SJCRH30 (cell line): ENCODE data around the gene MAPK4. TPM values are rescaled to one million over a fixed set of nuclear protein-coding genes. Genes with fewer than 3 reads are reported as not detected.
A peak's percentile ranks its signal among the peaks of the same experiment; 100 is the strongest.
"Not testable (repeated sequence)": the region's sequence is repeated elsewhere in the genome, so short reads cannot be mapped to it uniquely, and the experiment has no call there.

ENCODE experiments used
- DNase-seq, 2 experiments: peaks; one replicate each; pipeline ENCODE4 v3.0.0-alpha.2; 2015 to 2020
- H3K27ac ChIP-seq: fragments of 250-450 bp; sonication (Bioruptor Pico); 2 replicates; pipeline ENCODE4 v1.5.1; 2020; ENCODE audit warnings: mild to moderate bottlenecking, moderate library complexity
- H3K27me3 ChIP-seq: fragments of 250-450 bp; sonication (Bioruptor Pico); 2 replicates; pipeline ENCODE4 v1.5.1; 2020; ENCODE audit warnings: mild to moderate bottlenecking, moderate library complexity
- H3K36me3 ChIP-seq: fragments of 250-450 bp; sonication (Bioruptor Pico); 2 replicates; pipeline ENCODE4 v1.5.1; 2020; ENCODE audit warnings: mild to moderate bottlenecking, moderate library complexity
- H3K4me1 ChIP-seq: fragments of 250-450 bp; sonication (Bioruptor Pico); 2 replicates; pipeline ENCODE4 v1.5.1; 2020; ENCODE audit warnings: mild to moderate bottlenecking, moderate library complexity
- H3K4me3 ChIP-seq: fragments of 250-450 bp; sonication (Bioruptor Pico); 2 replicates; pipeline ENCODE4 v1.5.1; 2020; ENCODE audit warnings: mild to moderate bottlenecking, moderate library complexity
- H3K9me3 ChIP-seq: fragments of 250-450 bp; sonication (Bioruptor Pico); replicated peaks from 2 replicates; pipeline ENCODE4 v1.5.1; 2020; ENCODE audit warnings: mild to moderate bottlenecking, moderate library complexity
- total RNA-seq: library from RNA; depleted of rRNA; stranded (reverse); fragments of >200 nt; shearing (Covaris generic); gene quantifications from 2 replicates; pipeline ENCODE4 v1.2.3, GENCODE V29; 2014

Gene MAPK4
- total RNA-seq, 1 experiment from 2014 or later, result not detected

DNA sequence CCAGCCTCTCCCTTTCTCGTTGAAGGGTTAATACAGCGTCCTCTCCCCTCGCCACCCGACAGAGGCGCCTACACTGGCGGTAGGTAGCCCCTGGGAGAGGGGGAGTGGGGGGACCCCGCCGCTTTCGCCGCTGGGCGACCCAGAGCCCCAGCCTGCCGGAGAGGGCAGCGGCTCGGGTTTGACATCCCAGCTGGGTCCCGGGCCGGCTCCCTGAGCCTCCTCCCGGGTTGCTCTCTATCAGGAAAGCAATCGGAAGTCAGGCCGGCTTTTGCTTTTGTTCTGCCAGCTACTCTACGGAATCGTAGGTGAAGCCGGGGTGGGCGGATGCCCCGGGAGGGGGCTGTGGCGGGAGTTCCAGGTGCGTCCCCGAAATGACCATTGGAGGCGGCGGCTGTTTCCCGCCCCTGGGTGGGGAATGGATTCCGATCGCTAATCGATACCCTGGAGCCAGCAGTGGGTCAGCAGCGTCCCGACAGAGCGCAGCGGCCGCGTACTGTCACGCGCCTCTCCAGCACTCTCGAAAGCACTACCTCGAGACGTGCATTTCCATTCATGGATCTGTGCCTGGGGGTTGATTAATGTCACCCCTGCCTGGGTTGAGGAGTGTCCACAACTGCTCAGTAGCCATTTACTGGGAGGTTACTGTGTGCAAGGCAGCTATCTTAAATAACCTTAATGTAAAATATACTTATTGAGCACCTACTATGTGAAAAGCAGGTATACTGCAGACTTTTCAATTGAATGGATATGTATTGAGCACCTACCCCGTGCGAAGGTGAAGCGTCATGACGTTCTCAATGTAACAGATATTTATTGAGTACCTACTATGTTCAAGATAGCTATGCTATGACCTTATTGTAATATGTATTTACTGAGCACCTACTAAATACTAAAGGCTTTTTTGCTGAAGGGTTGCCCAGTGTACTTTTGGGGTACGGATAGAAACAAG is 1.1 kb downstream of the MAPK4 start:
- no peaks in the 10 kb centered on the region for H3K36me3 ChIP-seq
- H3K4me3 ChIP-seq, result peak overlapping the region; percentile 36; the same call in 1 of the 2 replicates
- no peaks in the 10 kb centered on the region for H3K9me3 ChIP-seq
- no peaks in the 10 kb centered on the region for H3K27me3 ChIP-seq
- DNase-seq, result no peak
- no peak overlapping the region for H3K27ac ChIP-seq
- no peaks in the 10 kb centered on the region for H3K4me1 ChIP-seq

DNA sequence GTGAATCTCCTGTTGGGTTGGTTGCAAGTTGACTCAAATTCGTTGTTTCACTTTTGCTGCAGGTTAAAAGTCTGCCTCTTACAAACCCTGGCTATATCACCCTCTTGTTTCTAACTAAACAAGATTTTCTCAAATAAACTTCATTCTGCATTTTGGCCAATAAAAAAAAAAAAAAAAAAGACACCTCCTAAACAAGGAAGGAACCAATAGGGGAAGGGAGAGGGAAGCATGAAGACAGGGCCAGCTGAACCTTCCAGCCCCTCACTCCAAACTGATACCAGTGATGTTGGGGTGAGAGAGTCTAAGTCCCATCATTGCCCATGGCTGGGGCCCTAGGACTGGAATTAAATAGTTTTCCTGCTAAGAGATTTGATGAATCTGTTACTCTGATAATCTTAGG is 2.4 kb downstream of the MAPK4 start:
- H3K9me3 ChIP-seq, H3K4me1 ChIP-seq, H3K36me3 ChIP-seq, H3K27ac ChIP-seq, DNase-seq, H3K27me3 ChIP-seq, H3K4me3 ChIP-seq: not testable (repeated sequence)

DNA sequence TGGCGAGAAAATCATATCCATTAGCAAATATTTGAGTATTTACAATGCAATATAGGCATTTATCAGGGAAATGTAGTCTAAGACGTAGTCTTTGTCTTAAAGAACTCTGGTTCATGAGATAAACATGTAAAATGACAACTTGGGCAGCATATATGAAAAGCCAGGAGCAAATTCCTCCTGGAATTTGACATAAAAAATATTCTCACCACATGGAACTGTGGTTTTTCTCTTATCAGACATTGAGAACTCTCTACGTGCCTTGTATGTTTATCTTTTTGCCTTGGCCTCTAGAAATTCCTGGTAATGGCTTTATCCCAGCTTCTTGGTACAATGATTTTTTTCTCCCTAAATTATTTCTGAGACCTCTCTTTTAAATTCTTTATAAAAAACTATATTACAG is 2.8 kb downstream of the MAPK4 start:
- DNase-seq, result no peak
- Histone ChIP-seq H3K36me3 (no peaks in the 10 kb centered on the region), H3K4me1 (no peaks in the 10 kb centered on the region), H3K27ac (no peak overlapping the region), H3K27me3 (no peaks in the 10 kb centered on the region), H3K9me3 (no peaks in the 10 kb centered on the region), H3K4me3 (no peak overlapping the region)

DNA sequence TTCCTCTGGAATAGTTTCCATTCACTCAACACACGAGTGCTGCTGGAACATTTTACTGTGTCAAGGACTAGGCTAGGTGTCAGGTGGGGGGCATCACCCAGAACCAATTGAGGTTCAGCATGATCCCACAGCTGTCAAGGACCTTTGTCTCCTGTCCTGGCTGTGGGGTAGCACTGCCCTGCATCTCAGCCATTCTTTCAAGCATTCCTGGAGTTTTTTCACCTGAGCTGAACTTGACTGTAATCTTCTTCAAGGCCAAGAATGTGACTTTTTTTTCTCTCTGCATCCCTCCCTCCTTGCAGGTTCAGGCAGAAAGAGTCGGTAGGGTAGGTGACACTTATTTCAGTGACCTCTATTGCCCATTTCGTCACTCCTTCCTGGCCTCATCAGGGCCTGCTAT is 3.5 kb downstream of the MAPK4 start:
- no peak overlapping the region for H3K4me3 ChIP-seq
- H3K27ac ChIP-seq, result no peak overlapping the region
- no peak for DNase-seq
- H3K9me3 ChIP-seq, result no peaks in the 10 kb centered on the region
- H3K36me3 ChIP-seq, result no peaks in the 10 kb centered on the region
- H3K4me1 ChIP-seq, result no peaks in the 10 kb centered on the region
- no peaks in the 10 kb centered on the region for H3K27me3 ChIP-seq

DNA sequence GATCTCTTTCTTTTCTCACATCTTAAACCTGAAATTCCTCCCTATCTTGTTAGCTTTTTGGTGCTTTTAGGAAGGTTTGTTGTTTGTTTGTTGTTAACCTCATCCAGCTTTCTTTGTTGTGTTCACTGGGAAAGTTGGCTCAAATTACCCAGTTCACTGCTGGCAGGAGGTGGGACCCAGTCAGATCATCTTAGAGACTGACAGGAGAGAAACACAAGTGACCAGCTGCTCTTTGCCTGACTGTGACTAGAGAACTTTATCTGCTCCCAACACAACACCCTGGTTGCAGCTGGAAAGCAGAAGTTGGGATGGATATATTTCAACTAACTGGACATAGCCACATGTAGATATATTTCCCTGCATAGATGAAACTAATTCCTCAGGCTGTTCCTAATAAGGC is 10.0 kb downstream of the MAPK4 start:
- no peak overlapping the region for H3K4me3 ChIP-seq
- DNase-seq, result no peak
- H3K27ac ChIP-seq, result no peak overlapping the region
- no peaks in the 10 kb centered on the region for H3K9me3 ChIP-seq
- no peaks in the 10 kb centered on the region for H3K27me3 ChIP-seq
- H3K4me1 ChIP-seq, result no peaks in the 10 kb centered on the region
- H3K36me3 ChIP-seq, result no peaks in the 10 kb centered on the region

DNA sequence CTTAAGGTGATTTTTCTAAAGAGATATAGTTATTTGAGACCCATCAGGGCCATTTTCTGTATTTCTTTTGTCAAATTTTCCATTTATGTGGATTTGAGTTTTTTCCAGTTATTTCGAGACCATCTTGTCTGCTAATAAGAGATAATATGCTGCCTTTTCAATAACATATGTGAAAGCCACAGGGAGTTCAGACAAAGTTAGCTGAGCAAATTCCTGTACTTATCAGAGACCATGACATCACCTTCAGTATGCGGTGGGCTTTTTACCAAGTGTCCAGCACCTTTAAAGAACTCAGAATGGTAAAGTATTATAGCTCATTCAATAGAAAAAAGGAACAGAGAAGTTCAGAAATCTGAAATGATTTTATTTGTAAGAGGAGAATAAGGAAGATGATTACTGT is 11.7 kb downstream of the MAPK4 start:
- H3K4me1 ChIP-seq, result no peaks in the 10 kb centered on the region
- no peaks in the 10 kb centered on the region for H3K36me3 ChIP-seq
- no peak overlapping the region for H3K4me3 ChIP-seq
- DNase-seq, result no peak
- no peak overlapping the region for H3K27ac ChIP-seq
- no peaks in the 10 kb centered on the region for H3K27me3 ChIP-seq
- H3K9me3 ChIP-seq, result no peaks in the 10 kb centered on the region

DNA sequence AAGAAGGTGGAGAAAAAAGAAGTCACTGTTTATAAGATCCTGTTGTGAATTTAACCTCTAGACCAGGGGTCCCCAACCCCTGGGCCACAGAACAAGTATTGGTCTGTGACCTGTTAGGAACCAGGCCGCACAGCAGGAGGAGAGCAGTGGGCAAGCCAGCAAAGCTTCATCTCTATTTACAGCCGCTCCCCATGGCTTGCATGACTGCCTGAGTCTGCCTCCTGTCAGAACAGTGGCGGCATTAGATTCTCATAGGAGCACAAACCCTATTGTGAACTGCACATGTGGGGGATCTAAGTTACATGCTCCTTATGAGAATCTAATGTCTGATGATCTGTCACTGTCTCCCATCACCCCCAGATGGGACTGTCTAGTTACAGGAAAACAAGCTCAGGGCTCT is 13.3 kb downstream of the MAPK4 start:
- H3K27me3 ChIP-seq, H3K9me3 ChIP-seq: not testable (repeated sequence)

DNA sequence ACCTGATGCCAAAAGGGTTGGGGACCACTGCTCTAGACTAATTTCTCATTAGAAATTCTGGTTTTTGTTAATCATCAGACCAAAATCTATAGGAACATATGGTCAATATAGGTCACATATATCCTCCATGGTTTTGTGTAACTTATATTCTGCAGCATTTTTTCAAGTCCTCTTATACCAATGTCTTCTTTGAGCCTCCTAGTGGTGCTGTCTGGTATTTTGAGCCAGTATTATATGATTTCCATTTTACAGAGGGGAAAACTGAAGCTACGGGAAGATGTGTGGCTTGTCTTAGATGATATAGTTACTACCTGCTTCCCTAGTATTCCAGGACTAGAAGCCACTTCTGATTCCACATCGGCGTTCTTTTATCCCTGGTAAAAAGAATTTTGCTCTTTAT is 13.8 kb downstream of the MAPK4 start:
- Histone ChIP-seq H3K27me3 (no peaks in the 10 kb centered on the region), H3K4me3 (no peak overlapping the region), H3K27ac (no peak overlapping the region), H3K9me3 (no peaks in the 10 kb centered on the region), H3K4me1 (no peaks in the 10 kb centered on the region), H3K36me3 (no peaks in the 10 kb centered on the region)
- DNase-seq, result no peak

More for the DNA sequence above, 13.3 kb downstream of the MAPK4 start:
- not testable (repeated sequence) for H3K27ac ChIP-seq, H3K4me3 ChIP-seq, H3K36me3 ChIP-seq, DNase-seq, H3K4me1 ChIP-seq

DNA sequence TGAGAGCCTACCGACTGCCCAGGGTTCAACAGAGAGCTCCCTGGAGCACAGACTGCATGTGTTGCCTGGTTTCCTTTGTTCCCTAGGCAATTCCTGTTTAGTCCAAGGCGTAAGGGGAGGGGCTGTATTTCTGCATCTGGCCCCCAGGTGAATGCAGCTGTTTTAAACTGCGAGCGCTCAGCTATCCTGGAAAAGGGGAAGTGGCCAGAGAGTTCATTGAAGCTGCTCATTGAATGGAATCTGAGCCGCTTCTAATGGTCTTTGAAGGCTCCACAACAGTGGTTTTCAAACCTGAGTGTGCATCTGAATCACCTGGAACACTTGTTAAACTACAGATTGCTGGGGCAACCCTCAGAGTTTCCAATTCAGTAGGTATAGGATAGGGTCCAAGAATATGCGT is 18.1 kb downstream of the MAPK4 start:
- Histone ChIP-seq H3K4me3 (no peak overlapping the region), H3K27ac (no peak overlapping the region), H3K27me3 (no peaks in the 10 kb centered on the region), H3K36me3 (no peaks in the 10 kb centered on the region), H3K4me1 (no peaks in the 10 kb centered on the region), H3K9me3 (no peaks in the 10 kb centered on the region)
- DNase-seq, result no peak

DNA sequence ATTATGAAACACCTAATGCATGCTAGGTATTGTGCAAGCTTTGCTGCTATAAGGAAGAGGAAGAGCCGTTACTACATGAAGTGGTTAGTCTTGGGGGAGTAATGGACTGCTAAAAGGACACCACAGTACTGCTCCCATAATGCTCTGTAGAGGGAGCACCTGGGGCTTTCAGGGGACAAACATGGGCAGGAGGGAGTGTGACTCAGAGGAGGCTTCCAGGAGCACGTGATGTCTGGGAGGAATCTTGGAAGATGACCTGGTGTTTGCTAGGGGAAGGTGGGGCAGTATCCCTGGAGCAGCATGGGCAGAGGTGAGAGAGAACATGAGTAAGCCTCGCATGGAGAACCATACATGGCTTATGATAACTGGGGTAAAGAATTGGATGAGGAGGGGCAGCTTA is 18.8 kb downstream of the MAPK4 start:
- H3K9me3 ChIP-seq, result no peaks in the 10 kb centered on the region
- no peaks in the 10 kb centered on the region for H3K36me3 ChIP-seq
- no peak overlapping the region for H3K4me3 ChIP-seq
- H3K27me3 ChIP-seq, result no peaks in the 10 kb centered on the region
- H3K4me1 ChIP-seq, result no peaks in the 10 kb centered on the region
- H3K27ac ChIP-seq, result no peak overlapping the region
- DNase-seq, result no peak

DNA sequence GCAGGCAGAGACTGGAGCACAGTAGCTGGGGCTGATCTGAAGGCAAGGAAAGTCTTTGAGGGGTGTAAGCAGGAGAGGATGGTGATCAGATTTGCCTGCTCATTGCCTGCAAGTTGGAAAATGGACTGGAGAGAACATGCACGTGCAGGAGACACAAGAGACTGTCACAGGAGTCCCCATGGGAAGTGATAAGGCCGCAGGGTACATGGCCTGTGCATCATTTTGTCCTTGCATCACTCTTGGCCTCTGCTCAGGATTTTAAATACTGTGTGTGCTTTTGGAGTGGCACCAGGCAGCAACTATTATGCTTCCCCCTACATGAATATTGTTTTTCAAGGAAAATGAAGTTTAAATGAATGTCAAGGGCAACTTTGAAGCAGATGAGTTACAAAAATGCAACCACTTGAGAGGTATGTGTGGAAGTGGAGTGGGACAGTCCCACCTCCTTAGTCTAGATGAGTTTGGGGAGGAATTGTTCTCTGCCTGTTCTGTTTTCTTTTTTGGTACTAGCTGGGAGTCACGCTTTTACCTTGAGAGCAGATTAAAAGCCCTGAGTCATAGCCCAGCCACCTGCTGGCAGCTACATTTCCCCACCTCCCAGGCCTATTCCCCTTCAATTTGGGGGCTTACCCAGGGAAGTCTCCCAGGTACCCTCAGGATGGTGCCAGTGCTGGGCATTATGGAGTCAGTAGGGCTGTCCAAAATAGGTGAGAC is 19.3 kb downstream of the MAPK4 start:
- DNase-seq, result no peak
- Histone ChIP-seq H3K4me1 (no peaks in the 10 kb centered on the region), H3K4me3 (no peak overlapping the region), H3K36me3 (no peaks in the 10 kb centered on the region), H3K27ac (no peak overlapping the region), H3K27me3 (no peaks in the 10 kb centered on the region), H3K9me3 (no peaks in the 10 kb centered on the region)

DNA sequence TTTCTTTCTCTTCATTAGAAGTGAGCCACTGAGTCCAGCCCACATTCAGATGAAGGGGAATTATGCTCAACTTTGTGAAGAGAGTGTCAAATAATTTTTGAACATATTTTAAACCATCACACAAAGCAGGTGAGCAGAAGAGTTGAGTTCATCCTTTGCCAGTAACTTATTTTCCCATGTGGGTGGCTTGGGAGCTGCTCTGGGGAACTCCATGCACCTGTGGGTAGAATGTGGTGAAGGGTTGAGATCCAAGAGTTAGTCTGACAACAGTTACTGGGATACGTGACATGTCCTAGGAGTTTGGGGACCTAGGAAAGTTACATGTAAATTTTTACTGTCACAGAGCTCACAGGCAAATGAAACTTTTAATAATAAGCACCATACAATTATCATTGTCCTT is 21.6 kb downstream of the MAPK4 start:
- H3K4me1 ChIP-seq, result no peaks in the 10 kb centered on the region
- H3K4me3 ChIP-seq, result no peak overlapping the region
- no peak for DNase-seq
- H3K27me3 ChIP-seq, result no peaks in the 10 kb centered on the region
- H3K9me3 ChIP-seq, result no peaks in the 10 kb centered on the region
- no peaks in the 10 kb centered on the region for H3K36me3 ChIP-seq
- H3K27ac ChIP-seq, result no peak overlapping the region

DNA sequence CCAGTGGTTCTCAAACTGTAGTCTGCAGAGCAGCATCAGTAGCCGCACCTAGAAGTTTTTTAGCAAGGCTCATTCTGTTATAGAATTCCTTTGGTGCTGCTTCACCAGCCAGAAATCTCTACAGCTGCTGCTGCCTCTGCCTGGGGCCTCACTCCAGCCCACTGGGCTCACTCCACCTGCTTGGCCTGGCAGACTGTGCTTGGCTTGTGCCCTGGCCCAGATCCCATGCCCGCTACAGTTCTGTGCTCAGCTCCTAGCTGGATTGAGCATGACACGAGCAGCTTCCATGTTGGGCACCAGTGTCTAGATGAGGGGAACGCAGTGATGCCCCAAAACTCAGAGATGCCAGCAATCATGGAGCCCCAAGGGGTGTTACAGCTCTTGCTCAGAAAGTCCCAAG is 22.6 kb downstream of the MAPK4 start:
- H3K27me3 ChIP-seq, result no peaks in the 10 kb centered on the region
- no peak overlapping the region for H3K4me3 ChIP-seq
- no peaks in the 10 kb centered on the region for H3K36me3 ChIP-seq
- H3K27ac ChIP-seq, result no peak overlapping the region
- H3K4me1 ChIP-seq, result no peaks in the 10 kb centered on the region
- no peaks in the 10 kb centered on the region for H3K9me3 ChIP-seq
- DNase-seq, result no peak

DNA sequence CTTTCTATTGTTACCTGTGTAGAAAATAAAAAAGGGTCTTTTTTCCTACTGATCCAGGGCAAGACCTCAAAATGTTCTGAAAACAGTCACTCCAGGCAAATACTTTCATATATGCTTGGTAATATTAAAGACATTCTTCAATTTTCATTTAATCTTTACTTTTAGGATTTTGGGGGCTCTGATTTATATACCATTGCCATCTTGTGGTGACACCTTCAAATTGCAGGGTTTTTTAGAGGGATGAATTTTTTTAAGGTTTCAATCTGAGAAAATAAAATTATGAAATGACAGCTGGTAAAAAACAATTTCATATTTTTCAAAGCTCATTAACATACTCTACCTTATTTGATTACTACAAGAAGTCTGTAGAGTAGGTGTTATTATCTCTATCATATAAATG is 26.8 kb downstream of the MAPK4 start:
- DNase-seq, result peak in 1 of 2 experiments; percentile 6
- no peak overlapping the region for H3K4me3 ChIP-seq
- no peaks in the 10 kb centered on the region for H3K27me3 ChIP-seq
- H3K36me3 ChIP-seq, result no peaks in the 10 kb centered on the region
- H3K9me3 ChIP-seq, result no peaks in the 10 kb centered on the region
- no peaks in the 10 kb centered on the region for H3K4me1 ChIP-seq
- no peak overlapping the region for H3K27ac ChIP-seq

DNA sequence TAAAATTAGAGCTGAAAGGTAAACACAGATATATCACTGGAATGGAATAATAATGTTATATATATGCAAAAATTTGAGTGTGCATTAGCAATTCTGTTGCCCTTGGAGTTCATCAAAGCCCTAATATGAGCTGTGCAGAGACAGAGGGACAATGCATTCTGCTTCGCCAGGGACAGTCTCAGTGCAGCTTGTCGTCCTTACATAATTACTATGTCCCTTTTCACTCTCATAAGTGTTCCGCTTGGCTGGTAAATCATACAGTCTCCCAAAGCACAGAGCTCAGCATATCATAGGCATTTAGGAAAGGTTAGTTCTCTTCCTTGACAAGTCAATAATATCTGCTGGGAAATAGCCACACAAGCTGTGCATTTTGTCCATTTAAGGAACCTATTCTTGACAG is 30.7 kb downstream of the MAPK4 start:
- Histone ChIP-seq H3K36me3 (no peaks in the 10 kb centered on the region), H3K4me3 (no peak overlapping the region), H3K9me3 (no peaks in the 10 kb centered on the region), H3K4me1 (no peaks in the 10 kb centered on the region), H3K27ac (no peak overlapping the region), H3K27me3 (no peaks in the 10 kb centered on the region)
- no peak for DNase-seq
